ENCODE results near the gene ARL2BP. TPM values are rescaled to one million over a fixed set of nuclear protein-coding genes. Genes with fewer than 3 reads are reported as not detected.

ARL2BP gene
- polyA plus RNA-seq, 1 donor (not counting 4 experiments of a cell fraction or from before 2014, with no cell fraction given): 98.0 TPM

DNA sequence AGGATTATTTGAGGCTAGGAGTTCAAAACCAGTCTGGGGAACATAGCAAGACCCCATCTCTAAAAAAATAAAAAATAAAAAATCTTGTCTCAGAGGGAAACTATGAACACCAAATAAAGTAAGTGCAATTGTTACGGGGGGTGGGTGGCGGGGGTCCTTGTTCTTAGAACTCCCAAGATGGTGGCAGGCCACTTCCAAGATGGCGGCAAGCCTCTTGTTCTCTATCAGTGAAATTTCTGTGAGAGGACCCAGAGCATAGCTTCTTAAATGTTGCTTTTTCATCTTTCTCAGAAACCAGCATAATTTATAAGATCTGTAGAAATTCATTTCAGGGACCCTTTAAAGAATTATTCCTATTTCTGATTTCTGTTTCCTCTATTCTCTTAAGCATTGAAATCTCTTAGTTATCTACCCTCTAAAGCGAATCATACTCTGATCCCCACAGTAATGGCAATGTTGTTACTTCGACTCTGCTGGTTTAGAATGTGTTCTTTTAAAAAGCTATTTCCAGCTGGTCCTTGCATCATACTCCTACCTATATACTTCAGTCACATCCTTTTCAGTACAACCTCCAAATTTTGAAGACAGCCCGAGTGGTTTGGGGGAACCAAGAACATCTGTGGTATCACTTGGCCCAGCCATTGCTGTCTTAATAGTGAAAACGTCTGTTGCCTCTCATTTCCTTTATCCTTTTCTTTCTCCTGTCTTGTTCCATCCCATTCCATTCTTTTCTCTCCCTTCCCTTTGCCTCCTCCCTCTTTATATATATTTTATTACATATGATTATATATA lies 42.8 kb upstream of the ARL2BP start:
- Histone ChIP-seq H3K9me3 (ENCODE audit: control insufficient read depth, low read depth, low read length) (no peaks in the 10 kb centered on the region), H3K4me1 (ENCODE audit: control insufficient read depth, extremely low read depth, insufficient read depth, low read length) (no peaks in the 10 kb centered on the region), H3K27me3 (ENCODE audit: control insufficient read depth, extremely low read depth, insufficient read depth, low read length) (no peaks in the 10 kb centered on the region), H3K4me2 (ENCODE audit: control insufficient read depth, extremely low read depth, insufficient read depth, low read depth, low read length) (no peak overlapping the region), H3K9me1 (ENCODE audit: control insufficient read depth, extremely low read depth, insufficient read depth, low read length) (no peaks in the 10 kb centered on the region), H3K9ac (ENCODE audit: control insufficient read depth, extremely low read depth, insufficient read depth, low read length) (no peak overlapping the region), H2AFZ (ENCODE audit: control insufficient read depth, low read length) (no peak overlapping the region), H4K20me1 (ENCODE audit: control insufficient read depth, extremely low read depth, insufficient read depth, low read length) (no peaks in the 10 kb centered on the region), H3K27ac (ENCODE audit: control insufficient read depth, insufficient read depth, low read length) (no peak overlapping the region), H3K4me3 (ENCODE audit: control insufficient read depth in 2 of 3, extremely low read depth in 1 of 3, insufficient read depth in 2 of 3, low read depth in 1 of 3, low read length in 3 of 3) (no peak overlapping the region), H3K36me3 (ENCODE audit: control insufficient read depth in 2 of 2, extremely low read depth in 1 of 2, insufficient read depth in 2 of 2, low read length in 2 of 2) (peaks cover 9 to 12% of the 10 kb centered on the region in 2 experiments), H3K79me2 (ENCODE audit: control insufficient read depth, insufficient read depth, low read length) (peaks cover 26% of the 10 kb centered on the region)
- no peak for DNase-seq (ENCODE audit: low read depth, low spot score)
- TF ChIP-seq EZH2 (IDR thresholded peaks at IDR 0.05; ENCODE audit: low read length): no peak
- TF ChIP-seq, protein P1, sequence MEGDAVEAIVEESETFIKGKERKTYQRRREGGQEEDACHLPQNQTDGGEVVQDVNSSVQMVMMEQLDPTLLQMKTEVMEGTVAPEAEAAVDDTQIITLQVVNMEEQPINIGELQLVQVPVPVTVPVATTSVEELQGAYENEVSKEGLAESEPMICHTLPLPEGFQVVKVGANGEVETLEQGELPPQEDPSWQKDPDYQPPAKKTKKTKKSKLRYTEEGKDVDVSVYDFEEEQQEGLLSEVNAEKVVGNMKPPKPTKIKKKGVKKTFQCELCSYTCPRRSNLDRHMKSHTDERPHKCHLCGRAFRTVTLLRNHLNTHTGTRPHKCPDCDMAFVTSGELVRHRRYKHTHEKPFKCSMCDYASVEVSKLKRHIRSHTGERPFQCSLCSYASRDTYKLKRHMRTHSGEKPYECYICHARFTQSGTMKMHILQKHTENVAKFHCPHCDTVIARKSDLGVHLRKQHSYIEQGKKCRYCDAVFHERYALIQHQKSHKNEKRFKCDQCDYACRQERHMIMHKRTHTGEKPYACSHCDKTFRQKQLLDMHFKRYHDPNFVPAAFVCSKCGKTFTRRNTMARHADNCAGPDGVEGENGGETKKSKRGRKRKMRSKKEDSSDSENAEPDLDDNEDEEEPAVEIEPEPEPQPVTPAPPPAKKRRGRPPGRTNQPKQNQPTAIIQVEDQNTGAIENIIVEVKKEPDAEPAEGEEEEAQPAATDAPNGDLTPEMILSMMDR (optimal IDR thresholded peaks at IDR 0.05 in 1 of 3, IDR thresholded peaks at IDR 0.05 in 1 of 3, conservative IDR thresholded peaks at IDR 0.05 in 1 of 3; ENCODE audit: extremely low read depth in 1 of 3, insufficient read depth in 2 of 3, low read length in 3 of 3): no peak
- no peak for FAIRE-seq
- dilution Hi-C loops (cut with MboI; ENCODE audit: extremely low pct_ligation_motif_present, low sequenced_read_pairs): no loop called here

DNA sequence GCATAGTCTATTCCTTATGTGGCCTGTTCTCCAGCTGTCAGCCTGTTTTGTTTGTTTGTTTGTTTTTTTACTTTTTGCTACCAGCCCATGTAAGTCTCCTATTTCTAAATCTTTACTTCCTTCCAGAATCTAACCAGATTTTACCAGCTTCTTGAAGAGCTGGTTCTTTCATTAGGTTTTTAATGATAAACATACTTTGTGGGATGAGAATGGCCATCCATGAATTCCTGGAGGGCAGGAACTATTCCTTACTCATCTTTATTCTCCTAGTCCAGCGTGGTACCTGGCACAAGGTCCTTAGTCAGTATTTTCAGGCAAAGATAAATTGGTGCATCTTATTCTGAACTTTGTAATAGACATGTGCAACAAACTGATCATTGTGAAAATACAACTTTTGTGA lies 41.6 kb upstream of the ARL2BP start:
- Histone ChIP-seq H3K4me1 (ENCODE audit: control insufficient read depth, extremely low read depth, insufficient read depth, low read length) (no peaks in the 10 kb centered on the region), H4K20me1 (ENCODE audit: control insufficient read depth, extremely low read depth, insufficient read depth, low read length) (no peaks in the 10 kb centered on the region), H3K27me3 (ENCODE audit: control insufficient read depth, extremely low read depth, insufficient read depth, low read length) (no peaks in the 10 kb centered on the region), H3K36me3 (ENCODE audit: control insufficient read depth in 2 of 2, extremely low read depth in 1 of 2, insufficient read depth in 2 of 2, low read length in 2 of 2) (peaks cover 11 to 19% of the 10 kb centered on the region in 2 experiments), H3K79me2 (ENCODE audit: control insufficient read depth, insufficient read depth, low read length) (peaks cover 16% of the 10 kb centered on the region), H3K4me3 (ENCODE audit: control insufficient read depth in 2 of 3, extremely low read depth in 1 of 3, insufficient read depth in 2 of 3, low read depth in 1 of 3, low read length in 3 of 3) (no peak overlapping the region), H3K9ac (ENCODE audit: control insufficient read depth, extremely low read depth, insufficient read depth, low read length) (no peak overlapping the region), H2AFZ (ENCODE audit: control insufficient read depth, low read length) (no peak overlapping the region), H3K9me3 (ENCODE audit: control insufficient read depth, low read depth, low read length) (no peaks in the 10 kb centered on the region), H3K4me2 (ENCODE audit: control insufficient read depth, extremely low read depth, insufficient read depth, low read depth, low read length) (no peak overlapping the region), H3K27ac (ENCODE audit: control insufficient read depth, insufficient read depth, low read length) (no peak overlapping the region), H3K9me1 (ENCODE audit: control insufficient read depth, extremely low read depth, insufficient read depth, low read length) (no peaks in the 10 kb centered on the region)
- no peak for TF ChIP-seq EZH2 (IDR thresholded peaks at IDR 0.05; ENCODE audit: low read length)
- TF ChIP-seq, protein P1 (optimal IDR thresholded peaks at IDR 0.05 in 1 of 3, IDR thresholded peaks at IDR 0.05 in 1 of 3, conservative IDR thresholded peaks at IDR 0.05 in 1 of 3; ENCODE audit: extremely low read depth in 1 of 3, insufficient read depth in 2 of 3, low read length in 3 of 3): no peak
- FAIRE-seq (no peak), DNase-seq (ENCODE audit: low read depth, low spot score) (no peak)
- dilution Hi-C loops (cut with MboI; ENCODE audit: extremely low pct_ligation_motif_present, low sequenced_read_pairs): no loop called here

Data from keratinocyte (primary cell).